Posterior vena cava (tissue), 2 donors: Measurements from ENCODE around the gene PCDH17. TPM values are rescaled to one million over a fixed set of nuclear protein-coding genes. Genes with fewer than 3 reads are reported as not detected.

Experiments
- DNase-seq: peaks from one replicate; pipeline ENCODE4 v3.0.0-alpha.2; 2020; ENCODE audit warnings: low spot score
- intact Hi-C, 2 donors: fragments of 100-400 bp; cut with DNase I; formaldehyde crosslinking; loops; one replicate each; pipeline versions ENCODE4 v1.14.1 to v1.14.2; 2022 to 2023
- long read RNA-seq, 2 donors: library from polyadenylated mRNA; unstranded; transcript quantifications; one replicate each; pipeline ENCODE4 v2.0.0, GENCODE V29; 2020 to 2021
- total RNA-seq, 2 donors: library from RNA; stranded (reverse); fragmentation: NEBNext Ultra II Directional; extraction: Animal tissue kit (Norgen Biotek cat#: 25700); gene quantifications; one replicate each; pipeline ENCODE4 v1.2.1, GENCODE V29; 2021
- donor health status: DM: yes; HTN: yes; CAD: no.
- donor health status: DM: yes; HTN: yes; CAD: no.

PCDH17 gene
- total RNA-seq: 10 to 100 TPM in 1 of 2 donors, 1 to 10 TPM in 1; 7.3 to 10.5 TPM
- long read RNA-seq, donor 1, full-length matches to known transcripts: 3 of 6 reads
- long read RNA-seq, donor 1, partial matches to known transcripts: 1 of 6 reads
- long read RNA-seq, donor 1, other reads (novel, unspliced or antisense): 2 of 6 reads
- long read RNA-seq, donor 2, full-length matches to known transcripts: 4 of 5 reads
- long read RNA-seq, donor 2, partial matches to known transcripts: 0 of 5 reads
- long read RNA-seq, donor 2, other reads (novel, unspliced or antisense): 1 of 5 reads

- no peak for DNase-seq
- intact Hi-C loops: no loop called here
These were observed at the start of gene PCDH17 for GRCh38 chr13:57631596-57632275. PCDH17 (plus strand) TSS chr13:57631744; CDS start chr13:57632547, 803 bp downstream.

GRCh38 chr13:57582032-57582431 is 49.5 kb upstream of the PCDH17 start:
- DNase-seq: peak; percentile 43
- intact Hi-C loops: no loop called here

- DNase-seq: no peak
- intact Hi-C loops: no loop called here
These were observed 48.0 kb upstream of the PCDH17 start for GRCh38 chr13:57583529-57583928.

GRCh38 chr13:57588639-57589038 is 42.9 kb upstream of the PCDH17 start:
- no peak for DNase-seq
- intact Hi-C loops: no loop called here

GRCh38 chr13:57595775-57596174 is 35.8 kb upstream of the PCDH17 start:
- DNase-seq: no peak
- intact Hi-C loops: no loop called here

- intact Hi-C loops: no loop called here
- no peak for DNase-seq
These were observed 30.0 kb upstream of the PCDH17 start for GRCh38 chr13:57601536-57601935.

GRCh38 chr13:57604442-57604841 is 27.1 kb upstream of the PCDH17 start:
- intact Hi-C loops: no loop called here
- no peak for DNase-seq

- intact Hi-C loops: no loop called here
These were observed 19.6 kb upstream of the PCDH17 start for GRCh38 chr13:57611969-57612368.

GRCh38 chr13:57612568-57612967 is 19.0 kb upstream of the PCDH17 start:
- intact Hi-C loops: no loop called here
- DNase-seq: no peak

More at GRCh38 chr13:57611969-57612368, 19.6 kb upstream of the PCDH17 start:
- DNase-seq: no peak

- intact Hi-C loops: no loop called here
- no peak for DNase-seq
These were observed 6.7 kb upstream of the PCDH17 start for GRCh38 chr13:57624565-57625435.

GRCh38 chr13:57627663-57628062 is 3.9 kb upstream of the PCDH17 start:
- no peak for DNase-seq
- intact Hi-C loops: no loop called here

GRCh38 chr13:57629391-57629804 is 2.1 kb upstream of the PCDH17 start:
- intact Hi-C loops: no loop called here
- peak; percentile 77 for DNase-seq

GRCh38 chr13:57629821-57630235 is 1.7 kb upstream of the PCDH17 start:
- intact Hi-C loops: no loop called here
- peak; percentile 96 for DNase-seq

GRCh38 chr13:57630661-57631595 is 616 bp upstream of the PCDH17 start:
- intact Hi-C loops: no loop called here
- no peak for DNase-seq

GRCh38 chr13:57632276-57633140 is 964 bp downstream of the PCDH17 start:
- intact Hi-C loops: no loop called here
- no peak for DNase-seq

- intact Hi-C loops: no loop called here
- DNase-seq: peak; percentile 91
These were observed 1.8 kb downstream of the PCDH17 start for GRCh38 chr13:57633141-57633949.
